ENCODE data around the gene KNG1. TPM values are rescaled to one million over a fixed set of nuclear protein-coding genes. Genes with fewer than 3 reads are reported as not detected.

KNG1 gene
- total RNA-seq, 1 donor from 2014 or later: not detected

DNA sequence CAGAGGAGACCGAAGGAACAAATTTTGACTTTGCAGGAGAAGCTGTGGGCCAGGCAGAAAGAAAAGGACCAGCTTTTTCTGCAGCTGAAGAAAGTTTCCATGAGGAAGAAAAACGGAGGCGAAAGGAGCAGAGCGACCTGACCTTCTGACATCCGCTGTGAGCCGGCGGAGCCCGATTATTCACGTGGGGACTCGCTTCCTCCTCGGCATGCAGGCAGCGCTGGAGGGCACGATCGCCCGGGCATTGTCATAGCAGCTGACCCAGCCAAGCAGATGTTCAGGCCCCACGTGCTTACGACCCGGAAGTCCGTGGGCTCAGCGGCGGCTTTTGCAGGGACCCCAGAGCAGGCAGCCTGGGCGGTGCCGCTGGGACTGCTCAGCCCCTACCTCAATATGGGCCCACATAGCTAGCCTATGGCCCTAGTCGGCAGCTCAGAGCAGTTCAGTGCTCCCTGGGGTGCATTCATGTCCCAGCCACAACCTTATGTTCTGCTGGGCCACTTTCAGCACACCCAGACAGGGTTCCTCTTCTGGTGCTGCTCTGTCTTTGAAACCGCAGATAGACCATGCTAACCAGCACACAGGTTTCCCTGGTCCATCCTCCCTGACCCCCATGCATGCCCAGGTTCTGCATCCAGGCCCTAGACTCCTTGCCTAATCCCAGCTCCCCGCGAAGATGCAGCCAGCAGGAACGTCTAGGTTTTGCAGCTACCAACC lies 55.7 kb downstream of the KNG1 start:
- FAIRE-seq (no peak), DNase-seq (ENCODE audit: low read depth) (no peak)
- H3K4me3 ChIP-seq (ENCODE audit: low read depth, low read length): peak overlapping the region; percentile 22
- no peaks in the 10 kb centered on the region for H3K36me3 ChIP-seq (ENCODE audit: control insufficient read depth, insufficient read depth, low read length)
- H3K27me3 ChIP-seq (ENCODE audit: control insufficient read depth, insufficient read depth, low read length): no peaks in the 10 kb centered on the region
- TF ChIP-seq, protein P1, sequence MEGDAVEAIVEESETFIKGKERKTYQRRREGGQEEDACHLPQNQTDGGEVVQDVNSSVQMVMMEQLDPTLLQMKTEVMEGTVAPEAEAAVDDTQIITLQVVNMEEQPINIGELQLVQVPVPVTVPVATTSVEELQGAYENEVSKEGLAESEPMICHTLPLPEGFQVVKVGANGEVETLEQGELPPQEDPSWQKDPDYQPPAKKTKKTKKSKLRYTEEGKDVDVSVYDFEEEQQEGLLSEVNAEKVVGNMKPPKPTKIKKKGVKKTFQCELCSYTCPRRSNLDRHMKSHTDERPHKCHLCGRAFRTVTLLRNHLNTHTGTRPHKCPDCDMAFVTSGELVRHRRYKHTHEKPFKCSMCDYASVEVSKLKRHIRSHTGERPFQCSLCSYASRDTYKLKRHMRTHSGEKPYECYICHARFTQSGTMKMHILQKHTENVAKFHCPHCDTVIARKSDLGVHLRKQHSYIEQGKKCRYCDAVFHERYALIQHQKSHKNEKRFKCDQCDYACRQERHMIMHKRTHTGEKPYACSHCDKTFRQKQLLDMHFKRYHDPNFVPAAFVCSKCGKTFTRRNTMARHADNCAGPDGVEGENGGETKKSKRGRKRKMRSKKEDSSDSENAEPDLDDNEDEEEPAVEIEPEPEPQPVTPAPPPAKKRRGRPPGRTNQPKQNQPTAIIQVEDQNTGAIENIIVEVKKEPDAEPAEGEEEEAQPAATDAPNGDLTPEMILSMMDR (IDR thresholded peaks at IDR 0.05; ENCODE audit: insufficient read depth, low read length, severe bottlenecking): no peak

DNA sequence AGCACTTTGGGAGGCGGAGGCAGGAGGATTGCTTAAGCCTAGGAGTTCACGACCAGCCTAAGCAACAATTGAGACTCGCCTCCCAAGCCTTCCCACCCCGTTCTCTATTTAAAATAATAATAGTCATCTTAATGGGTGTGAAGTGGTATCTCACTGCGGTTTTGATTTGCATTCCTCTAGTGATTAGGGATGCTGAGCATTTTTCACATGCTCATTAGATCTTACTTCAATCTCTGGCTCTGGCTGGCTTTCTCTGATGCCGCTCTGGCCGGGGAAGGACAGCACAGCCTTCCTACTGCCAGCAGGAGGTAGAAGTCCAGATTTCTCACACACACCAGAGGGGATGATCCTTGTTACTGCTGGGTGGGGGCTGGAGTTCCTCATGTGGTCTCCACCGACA lies 58.8 kb downstream of the KNG1 start:
- TF ChIP-seq, protein P1 (IDR thresholded peaks at IDR 0.05; ENCODE audit: insufficient read depth, low read length, severe bottlenecking): no peak
- DNase-seq (ENCODE audit: low read depth) (no peak), FAIRE-seq (no peak)
- no peaks in the 10 kb centered on the region for H3K27me3 ChIP-seq (ENCODE audit: control insufficient read depth, insufficient read depth, low read length)
- H3K36me3 ChIP-seq (ENCODE audit: control insufficient read depth, insufficient read depth, low read length): no peaks in the 10 kb centered on the region
- H3K4me3 ChIP-seq (ENCODE audit: low read depth, low read length): no peak overlapping the region

- TF ChIP-seq, protein P1 (IDR thresholded peaks at IDR 0.05; ENCODE audit: insufficient read depth, low read length, severe bottlenecking): no peak
- Histone ChIP-seq H3K4me3 (ENCODE audit: low read depth, low read length) (no peak overlapping the region), H3K27me3 (ENCODE audit: control insufficient read depth, insufficient read depth, low read length) (no peaks in the 10 kb centered on the region), H3K36me3 (ENCODE audit: control insufficient read depth, insufficient read depth, low read length) (peaks cover 4% of the 10 kb centered on the region)
- no peak for DNase-seq (ENCODE audit: low read depth)
- FAIRE-seq: no peak
These were observed 62.0 kb downstream of the KNG1 start for GRCh38 chr3:186779204-186779603.

- TF ChIP-seq, protein P1 (IDR thresholded peaks at IDR 0.05; ENCODE audit: insufficient read depth, low read length, severe bottlenecking): no peak
- Histone ChIP-seq H3K27me3 (ENCODE audit: control insufficient read depth, insufficient read depth, low read length) (no peaks in the 10 kb centered on the region), H3K4me3 (ENCODE audit: low read depth, low read length) (peak overlapping the region; percentile 88), H3K36me3 (ENCODE audit: control insufficient read depth, insufficient read depth, low read length) (peaks cover 20% of the 10 kb centered on the region)
- no peak for DNase-seq (ENCODE audit: low read depth)
- FAIRE-seq: no peak
These were observed 65.4 kb downstream of the KNG1 start for GRCh38 chr3:186782542-186783057.

DNA sequence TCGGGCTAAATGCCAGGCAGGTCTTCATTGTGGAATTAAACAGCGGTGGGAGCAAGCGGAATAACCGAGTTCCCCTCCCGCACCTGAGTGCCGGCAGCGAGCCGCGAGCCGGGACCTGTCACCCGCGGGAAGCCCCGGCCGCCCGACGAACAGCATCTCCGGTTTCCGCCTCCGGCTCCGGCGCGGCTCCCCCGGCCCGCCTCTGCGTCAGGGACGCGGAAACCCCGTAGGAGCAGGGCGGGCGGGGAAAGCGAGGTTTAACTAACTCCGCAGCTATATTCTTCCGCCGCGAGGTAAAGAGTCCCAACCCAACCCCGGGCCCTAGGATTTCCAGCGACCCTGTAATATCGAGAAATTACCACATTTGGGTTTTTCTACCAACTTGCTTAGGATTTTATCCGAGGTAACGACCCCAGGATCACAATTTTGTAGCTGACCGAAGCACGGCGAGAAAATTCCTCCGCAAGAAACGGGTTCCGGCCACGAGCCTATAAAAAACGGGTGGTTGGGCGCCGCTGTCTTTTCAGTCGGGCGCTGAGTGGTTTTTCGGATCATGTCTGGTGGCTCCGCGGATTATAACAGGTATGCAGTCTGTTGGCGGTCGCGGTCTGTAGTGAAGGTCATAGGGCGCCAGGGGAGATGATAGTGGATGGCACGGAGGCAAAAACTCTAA lies 66.0 kb downstream of the KNG1 start, which contains the start of gene EIF4A2:
Gene EIF4A2 (plus strand): TSS at position 520 of the 673 bp plus-strand sequence. CDS start 34 bp downstream, at position 554.
- H3K36me3 ChIP-seq (ENCODE audit: control insufficient read depth, insufficient read depth, low read length): peaks cover 23% of the 10 kb centered on the region
- no peaks in the 10 kb centered on the region for H3K27me3 ChIP-seq (ENCODE audit: control insufficient read depth, insufficient read depth, low read length)
- peak; percentile 66 for DNase-seq (ENCODE audit: low read depth)
- peak within 1 kb of the TSS; percentile 88 for H3K4me3 ChIP-seq (ENCODE audit: low read depth, low read length)
- no peak for FAIRE-seq
- TF ChIP-seq, protein P1 (IDR thresholded peaks at IDR 0.05; ENCODE audit: insufficient read depth, low read length, severe bottlenecking): no peak

Measured in bronchial epithelial cell (primary cell).